ENCODE measurements around the gene MICAL2. TPM values are rescaled to one million over a fixed set of nuclear protein-coding genes. Genes with fewer than 3 reads are reported as not detected.

The MICAL2 gene
- total RNA-seq, 1 donor from 2014 or later, result 4.4 TPM

DNA sequence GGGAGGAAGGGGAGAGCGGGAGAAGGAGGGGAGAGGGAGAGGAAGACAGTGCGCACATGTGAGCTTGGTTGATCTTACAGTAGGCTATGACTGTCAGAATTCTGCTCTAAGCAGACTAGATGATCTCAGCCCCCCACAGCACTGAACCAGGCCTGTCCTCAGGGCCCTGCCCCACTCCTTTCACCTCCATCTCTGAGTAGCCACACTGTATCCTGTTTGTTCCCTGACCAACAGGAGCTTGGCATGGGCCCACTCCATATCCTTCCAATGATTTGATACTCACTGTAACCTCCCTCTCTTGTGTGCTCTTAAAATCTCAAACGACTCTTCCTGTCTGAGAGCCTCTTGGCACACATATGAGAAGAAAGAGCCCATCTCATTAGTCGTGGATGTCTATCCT lies 180.9 kb downstream of the MICAL2 start:
- Mint-ChIP-seq H3K9me3 (ENCODE audit: unreplicated experiment) (peaks cover 9% of the 10 kb centered on the region), H3K27me3 (ENCODE audit: unreplicated experiment) (peaks cover 17% of the 10 kb centered on the region), H3K4me3 (ENCODE audit: unreplicated experiment) (no peak overlapping the region), H3K27ac (ENCODE audit: unreplicated experiment) (peak overlapping the region; percentile 82), H3K36me3 (ENCODE audit: unreplicated experiment) (no peaks in the 10 kb centered on the region), H3K4me1 (ENCODE audit: low read depth, unreplicated experiment) (peaks cover 23% of the 10 kb centered on the region)
- TF ChIP-seq, protein P1, sequence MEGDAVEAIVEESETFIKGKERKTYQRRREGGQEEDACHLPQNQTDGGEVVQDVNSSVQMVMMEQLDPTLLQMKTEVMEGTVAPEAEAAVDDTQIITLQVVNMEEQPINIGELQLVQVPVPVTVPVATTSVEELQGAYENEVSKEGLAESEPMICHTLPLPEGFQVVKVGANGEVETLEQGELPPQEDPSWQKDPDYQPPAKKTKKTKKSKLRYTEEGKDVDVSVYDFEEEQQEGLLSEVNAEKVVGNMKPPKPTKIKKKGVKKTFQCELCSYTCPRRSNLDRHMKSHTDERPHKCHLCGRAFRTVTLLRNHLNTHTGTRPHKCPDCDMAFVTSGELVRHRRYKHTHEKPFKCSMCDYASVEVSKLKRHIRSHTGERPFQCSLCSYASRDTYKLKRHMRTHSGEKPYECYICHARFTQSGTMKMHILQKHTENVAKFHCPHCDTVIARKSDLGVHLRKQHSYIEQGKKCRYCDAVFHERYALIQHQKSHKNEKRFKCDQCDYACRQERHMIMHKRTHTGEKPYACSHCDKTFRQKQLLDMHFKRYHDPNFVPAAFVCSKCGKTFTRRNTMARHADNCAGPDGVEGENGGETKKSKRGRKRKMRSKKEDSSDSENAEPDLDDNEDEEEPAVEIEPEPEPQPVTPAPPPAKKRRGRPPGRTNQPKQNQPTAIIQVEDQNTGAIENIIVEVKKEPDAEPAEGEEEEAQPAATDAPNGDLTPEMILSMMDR (IDR thresholded peaks at IDR 0.05; ENCODE audit: partially characterized antibody, unreplicated experiment), result no peak
- DNase-seq, result no peak

DNA sequence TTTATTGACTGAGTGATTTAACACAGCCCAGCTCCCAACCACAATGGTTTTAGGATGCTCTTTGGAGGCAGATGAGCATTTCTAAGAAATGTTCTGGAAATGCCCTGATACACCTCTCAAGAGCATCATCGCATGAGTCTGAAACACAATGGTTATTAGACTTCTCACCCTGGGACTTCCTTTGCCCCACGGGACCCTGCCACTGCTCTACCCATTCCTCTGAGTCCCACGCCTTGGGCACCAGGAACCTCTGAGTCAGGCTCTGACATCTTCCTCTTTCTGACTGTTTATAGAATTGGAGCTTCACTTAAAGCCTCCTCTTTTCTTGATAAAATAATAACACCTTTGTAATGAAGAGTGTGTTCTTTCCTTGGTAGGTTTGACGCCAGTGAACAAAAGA lies 181.4 kb downstream of the MICAL2 start:
- peaks cover 17% of the 10 kb centered on the region for H3K27me3 Mint-ChIP-seq (ENCODE audit: unreplicated experiment)
- TF ChIP-seq, protein P1 (IDR thresholded peaks at IDR 0.05; ENCODE audit: partially characterized antibody, unreplicated experiment), result no peak
- H3K4me3 Mint-ChIP-seq (ENCODE audit: unreplicated experiment), result no peak overlapping the region
- H3K27ac Mint-ChIP-seq (ENCODE audit: unreplicated experiment), result no peak overlapping the region
- H3K36me3 Mint-ChIP-seq (ENCODE audit: unreplicated experiment), result no peaks in the 10 kb centered on the region
- peaks cover 23% of the 10 kb centered on the region for H3K4me1 Mint-ChIP-seq (ENCODE audit: low read depth, unreplicated experiment)
- H3K9me3 Mint-ChIP-seq (ENCODE audit: unreplicated experiment), result peaks cover 9% of the 10 kb centered on the region
- DNase-seq, result no peak

DNA sequence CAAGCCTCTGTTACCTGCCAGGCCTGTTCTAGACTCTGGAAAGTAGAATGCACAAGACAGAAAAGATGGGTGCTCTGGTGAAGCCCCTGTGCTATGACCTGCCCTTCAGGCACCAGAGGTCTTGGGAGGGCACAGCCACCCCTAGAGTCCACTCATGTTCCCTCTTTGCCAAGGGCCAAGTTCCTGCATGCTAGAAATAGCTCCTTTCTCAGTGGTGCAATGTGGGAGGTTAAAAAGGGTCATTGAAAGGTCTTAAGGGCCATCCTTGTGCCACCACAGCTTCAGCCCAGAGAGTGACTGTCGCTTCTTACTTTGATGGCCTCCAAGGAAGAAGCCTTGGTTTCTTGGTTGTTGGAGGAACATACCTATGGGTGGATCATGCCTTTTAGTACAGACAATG lies 182.4 kb downstream of the MICAL2 start:
- H3K4me3 Mint-ChIP-seq (ENCODE audit: unreplicated experiment), result no peak overlapping the region

DNA sequence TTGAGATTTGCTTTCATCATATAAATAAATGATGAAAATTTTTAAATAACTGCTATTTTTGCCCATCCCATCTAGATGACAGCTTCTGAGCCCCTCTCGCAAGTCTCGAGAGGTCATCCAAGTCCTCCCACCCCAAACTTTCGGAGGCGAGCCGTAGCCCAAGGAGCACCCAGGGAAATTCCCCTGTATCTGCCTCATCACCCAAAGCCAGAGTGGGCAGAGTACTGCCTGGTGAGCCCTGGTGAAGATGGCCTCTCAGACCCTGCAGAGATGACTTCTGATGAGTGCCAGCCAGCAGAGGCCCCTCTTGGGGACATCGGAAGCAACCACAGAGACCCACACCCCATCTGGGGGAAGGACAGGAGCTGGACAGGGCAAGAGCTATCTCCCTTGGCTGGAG lies 183.1 kb downstream of the MICAL2 start:
- Mint-ChIP-seq H3K27me3 (ENCODE audit: unreplicated experiment) (peaks cover 14% of the 10 kb centered on the region), H3K4me3 (ENCODE audit: unreplicated experiment) (no peak overlapping the region), H3K4me1 (ENCODE audit: low read depth, unreplicated experiment) (peaks cover 18% of the 10 kb centered on the region), H3K27ac (ENCODE audit: unreplicated experiment) (no peak overlapping the region), H3K36me3 (ENCODE audit: unreplicated experiment) (no peaks in the 10 kb centered on the region), H3K9me3 (ENCODE audit: unreplicated experiment) (peaks cover 7% of the 10 kb centered on the region)
- no peak for DNase-seq
- TF ChIP-seq, protein P1 (IDR thresholded peaks at IDR 0.05; ENCODE audit: partially characterized antibody, unreplicated experiment), result no peak

More for the DNA sequence above, 182.4 kb downstream of the MICAL2 start:
- Mint-ChIP-seq H3K4me1 (ENCODE audit: low read depth, unreplicated experiment) (peaks cover 20% of the 10 kb centered on the region), H3K36me3 (ENCODE audit: unreplicated experiment) (no peaks in the 10 kb centered on the region), H3K27me3 (ENCODE audit: unreplicated experiment) (peaks cover 14% of the 10 kb centered on the region), H3K27ac (ENCODE audit: unreplicated experiment) (no peak overlapping the region), H3K9me3 (ENCODE audit: unreplicated experiment) (peaks cover 7% of the 10 kb centered on the region)
- DNase-seq, result no peak
- TF ChIP-seq, protein P1 (IDR thresholded peaks at IDR 0.05; ENCODE audit: partially characterized antibody, unreplicated experiment), result no peak

DNA sequence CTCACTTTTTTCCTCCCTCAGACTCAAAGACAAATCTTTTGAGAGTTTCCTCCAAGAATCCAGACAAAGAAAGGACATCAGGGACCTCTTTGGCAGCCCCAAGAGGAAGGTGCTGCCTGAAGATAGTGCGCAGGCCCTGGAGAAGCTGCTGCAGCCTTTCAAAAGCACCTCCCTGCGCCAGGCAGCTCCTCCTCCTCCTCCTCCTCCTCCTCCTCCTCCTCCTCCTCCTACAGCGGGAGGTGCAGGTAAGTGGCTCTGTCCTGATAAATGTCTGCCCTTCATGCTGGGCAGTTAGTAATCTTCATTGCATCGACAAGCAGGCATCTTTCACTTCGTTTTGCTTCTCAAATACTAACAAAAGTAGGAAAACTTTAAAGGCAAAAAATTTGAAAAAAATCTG lies 184.2 kb downstream of the MICAL2 start:
- no peak for DNase-seq
- TF ChIP-seq, protein P1 (IDR thresholded peaks at IDR 0.05; ENCODE audit: partially characterized antibody, unreplicated experiment), result no peak
- Mint-ChIP-seq H3K27me3 (ENCODE audit: unreplicated experiment) (peaks cover 14% of the 10 kb centered on the region), H3K4me3 (ENCODE audit: unreplicated experiment) (no peak overlapping the region), H3K27ac (ENCODE audit: unreplicated experiment) (no peak overlapping the region), H3K36me3 (ENCODE audit: unreplicated experiment) (no peaks in the 10 kb centered on the region), H3K4me1 (ENCODE audit: low read depth, unreplicated experiment) (peaks cover 15% of the 10 kb centered on the region), H3K9me3 (ENCODE audit: unreplicated experiment) (peaks cover 7% of the 10 kb centered on the region)

Data from glutamatergic neuron (in vitro differentiated cells).